Measurements from ENCODE around the gene PTPRR.

The PTPRR gene, protein sequence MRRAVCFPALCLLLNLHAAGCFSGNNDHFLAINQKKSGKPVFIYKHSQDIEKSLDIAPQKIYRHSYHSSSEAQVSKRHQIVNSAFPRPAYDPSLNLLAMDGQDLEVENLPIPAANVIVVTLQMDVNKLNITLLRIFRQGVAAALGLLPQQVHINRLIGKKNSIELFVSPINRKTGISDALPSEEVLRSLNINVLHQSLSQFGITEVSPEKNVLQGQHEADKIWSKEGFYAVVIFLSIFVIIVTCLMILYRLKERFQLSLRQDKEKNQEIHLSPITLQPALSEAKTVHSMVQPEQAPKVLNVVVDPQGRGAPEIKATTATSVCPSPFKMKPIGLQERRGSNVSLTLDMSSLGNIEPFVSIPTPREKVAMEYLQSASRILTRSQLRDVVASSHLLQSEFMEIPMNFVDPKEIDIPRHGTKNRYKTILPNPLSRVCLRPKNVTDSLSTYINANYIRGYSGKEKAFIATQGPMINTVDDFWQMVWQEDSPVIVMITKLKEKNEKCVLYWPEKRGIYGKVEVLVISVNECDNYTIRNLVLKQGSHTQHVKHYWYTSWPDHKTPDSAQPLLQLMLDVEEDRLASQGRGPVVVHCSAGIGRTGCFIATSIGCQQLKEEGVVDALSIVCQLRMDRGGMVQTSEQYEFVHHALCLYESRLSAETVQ

DNA sequence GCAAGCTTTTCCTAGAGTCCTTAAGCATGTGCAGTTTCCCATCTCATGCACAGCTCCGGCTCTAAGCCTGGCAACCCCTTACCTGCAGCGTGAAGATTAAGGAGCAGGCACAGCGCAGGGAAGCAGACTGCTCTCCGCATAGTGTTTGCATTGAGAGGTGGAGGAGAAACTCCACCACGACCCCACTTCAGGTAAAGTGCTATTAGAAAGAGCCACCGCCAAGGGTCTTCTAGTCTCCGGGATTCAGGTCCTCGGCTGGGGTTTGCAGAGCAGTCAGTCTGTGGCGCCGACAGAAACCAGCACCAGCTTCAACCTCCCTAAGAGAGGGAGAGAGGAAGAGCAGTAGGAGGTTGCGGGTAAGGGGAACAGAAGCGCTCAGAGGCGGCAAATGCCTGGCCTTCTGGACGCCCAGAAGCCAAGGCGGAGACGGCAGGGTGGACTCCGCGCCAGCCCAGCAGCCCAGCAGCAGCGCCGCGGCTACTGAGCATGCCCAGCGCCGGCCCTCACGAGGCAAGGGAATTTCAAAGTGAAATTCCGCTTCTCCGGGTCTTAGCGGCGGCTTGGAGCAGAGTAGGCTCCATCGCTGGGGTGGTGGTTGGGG lies at the start of gene PTPRR:
PTPRR (minus strand) TSS at position 488 of the 601 bp plus-strand sequence; CDS start at position 140, 348 bp downstream.
- DNase-seq (ENCODE audit: low spot score), result peak; percentile 83

DNA sequence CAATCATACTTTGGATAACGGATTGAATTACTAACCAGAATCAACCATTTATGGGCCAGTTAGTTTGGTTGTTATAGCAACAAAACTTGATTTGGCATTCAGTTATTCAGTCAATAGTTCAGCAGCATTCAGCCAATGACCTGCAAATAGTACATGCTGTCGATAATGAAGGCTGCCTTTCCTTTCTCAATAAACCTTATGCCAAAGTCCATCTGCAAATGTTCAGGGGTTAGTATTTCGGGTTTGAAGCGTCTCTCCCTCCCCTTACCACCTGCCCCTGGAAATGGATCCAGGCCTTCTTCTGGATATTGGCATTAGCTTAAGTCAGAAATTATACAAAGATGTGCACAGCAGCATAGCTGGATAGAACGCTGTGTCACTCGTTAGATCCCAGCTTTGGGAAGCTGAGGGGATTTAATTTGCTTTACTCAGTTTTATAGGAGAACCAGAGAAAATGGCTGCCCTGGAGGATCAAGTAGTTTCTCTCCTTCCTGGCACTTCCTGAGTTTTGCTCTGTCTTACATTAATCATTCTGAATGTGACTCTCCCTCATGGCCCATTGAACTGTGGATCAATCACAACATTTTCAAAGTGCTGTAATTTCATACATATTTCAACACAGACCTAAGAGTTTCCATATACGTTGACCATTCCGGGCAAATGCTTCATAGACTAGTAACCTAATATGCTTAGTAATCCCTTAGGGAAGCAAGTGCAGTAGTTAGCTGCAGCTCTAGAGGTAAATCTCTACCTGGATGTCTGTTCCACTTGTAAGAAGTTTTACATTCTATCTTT lies 46.7 kb upstream of the PTPRR start:
- DNase-seq (ENCODE audit: low spot score), result no peak

DNA sequence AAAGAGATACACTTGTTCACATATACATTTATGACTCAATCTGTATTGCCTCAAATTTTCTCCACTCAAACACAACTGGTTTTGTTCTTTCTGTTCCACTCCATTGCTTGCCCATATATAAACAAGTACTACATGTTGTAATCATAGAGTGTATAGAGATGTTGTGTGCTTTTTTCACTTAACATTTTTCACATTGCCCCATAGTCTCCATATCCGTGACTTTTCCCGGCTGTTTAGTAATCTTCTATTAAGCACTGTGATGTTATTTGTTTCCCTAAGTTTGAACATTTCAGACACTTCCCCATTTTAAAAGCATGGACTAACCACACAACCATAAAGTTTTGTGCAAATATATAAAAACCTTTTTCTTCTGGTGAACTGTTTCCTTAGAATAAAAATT lies 45.5 kb upstream of the PTPRR start:
- DNase-seq (ENCODE audit: low spot score), result no peak

DNA sequence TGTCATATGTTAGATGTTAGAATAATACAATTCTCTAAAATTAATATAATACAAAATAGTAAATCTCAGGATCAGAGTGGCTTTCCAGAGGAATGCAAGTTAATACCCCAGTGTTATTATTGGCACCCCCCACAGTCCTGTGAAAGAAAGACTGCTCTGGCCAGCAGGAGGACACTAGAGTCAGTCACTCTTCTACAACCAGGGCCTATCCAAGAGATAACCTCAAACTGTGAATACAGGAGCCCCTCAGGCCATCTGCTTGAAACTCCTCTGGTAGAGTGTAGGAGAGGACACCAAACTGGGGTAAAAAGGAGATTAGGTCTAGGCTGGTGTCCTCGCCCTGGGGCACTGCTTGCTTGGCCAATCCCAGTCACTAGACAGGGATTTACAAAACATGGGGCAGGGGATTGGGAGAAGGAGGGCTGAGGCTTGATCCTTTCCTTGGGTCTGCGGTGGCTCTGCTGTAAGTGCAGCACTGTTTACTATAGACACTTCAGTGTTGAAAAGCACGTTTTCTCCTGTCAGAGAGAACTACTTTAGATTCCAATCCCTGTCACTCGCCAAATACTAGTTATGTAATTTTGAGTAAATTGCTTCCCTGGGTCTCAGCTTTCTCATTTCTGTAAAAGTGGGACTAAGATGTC lies 44.5 kb upstream of the PTPRR start:
- no peak for DNase-seq (ENCODE audit: low spot score)

DNA sequence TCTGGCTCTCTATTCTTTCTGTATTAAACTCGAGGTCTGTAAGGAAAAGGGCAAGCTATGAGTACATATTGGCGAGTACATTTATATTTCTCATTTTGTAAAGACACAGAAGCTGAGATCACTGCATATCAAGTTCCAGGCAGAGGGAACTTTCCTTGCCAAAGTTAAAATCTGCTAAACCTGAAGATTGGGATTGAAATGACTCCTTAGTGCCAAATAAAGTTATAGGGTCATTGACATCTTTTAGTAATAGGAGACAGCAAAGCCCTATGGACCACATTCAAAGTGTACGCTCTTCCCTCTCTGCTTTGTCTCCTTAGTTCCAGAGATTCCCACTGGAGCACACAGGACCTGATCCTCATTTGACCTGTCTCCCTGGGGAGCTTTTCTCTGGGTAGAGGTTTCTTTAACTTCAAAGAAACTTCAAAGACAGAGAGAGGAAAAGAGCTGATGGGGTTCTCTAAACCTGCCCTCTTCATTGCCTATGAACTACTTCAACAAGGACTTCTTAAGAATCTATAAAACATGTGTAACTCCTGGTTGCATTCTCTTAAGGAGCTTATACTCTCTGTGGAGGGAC lies 42.6 kb upstream of the PTPRR start:
- DNase-seq (ENCODE audit: low spot score), result no peak

DNA sequence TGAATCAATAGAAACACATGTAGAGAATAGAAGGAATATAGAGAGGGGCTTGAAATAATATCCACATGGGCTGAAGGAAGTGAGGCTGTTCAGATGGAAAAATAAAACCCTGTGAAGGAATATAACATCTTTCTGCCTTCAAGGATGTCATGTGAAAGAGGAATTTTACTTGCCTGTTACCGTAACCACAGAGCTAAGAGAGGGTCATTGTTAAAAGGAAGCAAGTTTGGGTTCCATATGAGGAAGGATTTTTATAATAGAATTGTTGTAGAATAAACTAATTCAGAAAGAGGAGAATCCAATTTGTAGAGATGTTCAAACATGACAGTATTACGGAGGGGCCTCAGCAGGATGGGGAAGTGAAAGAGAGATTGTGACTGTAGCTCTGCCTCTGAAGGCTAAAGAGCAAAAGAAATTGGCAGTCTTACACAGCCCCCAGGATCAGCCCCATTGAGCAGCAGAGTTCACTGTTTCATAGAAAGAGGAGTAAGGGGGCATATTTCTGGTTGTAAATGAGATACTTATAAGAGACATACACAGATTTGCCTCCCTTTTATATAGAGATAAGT lies 41.8 kb upstream of the PTPRR start:
- DNase-seq (ENCODE audit: low spot score), result no peak

DNA sequence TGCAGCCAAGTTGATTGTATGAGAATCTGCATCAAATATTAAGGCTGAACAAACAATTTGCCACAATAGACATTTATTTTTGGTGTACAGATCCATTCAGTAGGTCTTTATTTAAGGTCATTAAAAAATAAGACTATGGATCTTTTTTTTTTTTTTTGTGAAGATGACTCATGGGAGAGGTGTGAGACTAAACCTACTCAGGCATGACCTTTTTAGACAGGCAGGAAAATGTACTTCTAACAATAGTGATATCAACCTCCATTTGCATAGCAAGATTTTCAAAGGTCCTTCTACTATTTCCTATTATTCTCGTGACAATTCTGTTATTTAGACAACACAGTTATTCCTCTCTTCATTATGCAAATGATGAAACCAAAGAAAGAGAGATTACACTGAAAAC lies 39.9 kb upstream of the PTPRR start:
- no peak for DNase-seq (ENCODE audit: low spot score)

DNA sequence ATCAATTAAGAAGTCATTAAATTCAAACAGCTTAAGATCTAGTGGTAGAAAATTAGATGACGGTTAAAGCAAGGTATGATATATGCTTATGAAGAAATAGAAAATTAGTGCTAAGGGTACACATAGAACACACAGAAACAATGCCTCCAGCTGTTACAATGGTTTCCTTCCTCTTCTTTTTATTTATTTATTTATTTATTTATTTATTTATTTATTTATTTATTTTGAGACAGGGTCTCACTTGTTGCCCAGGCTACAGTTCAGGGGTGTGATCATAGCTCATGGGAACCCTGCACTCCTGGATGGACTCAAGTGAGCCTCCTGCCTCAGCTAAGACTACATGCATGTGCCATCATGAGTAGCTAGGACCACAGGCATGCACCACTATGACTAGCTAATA lies 34.9 kb upstream of the PTPRR start:
- DNase-seq (ENCODE audit: low spot score), result no peak

DNA sequence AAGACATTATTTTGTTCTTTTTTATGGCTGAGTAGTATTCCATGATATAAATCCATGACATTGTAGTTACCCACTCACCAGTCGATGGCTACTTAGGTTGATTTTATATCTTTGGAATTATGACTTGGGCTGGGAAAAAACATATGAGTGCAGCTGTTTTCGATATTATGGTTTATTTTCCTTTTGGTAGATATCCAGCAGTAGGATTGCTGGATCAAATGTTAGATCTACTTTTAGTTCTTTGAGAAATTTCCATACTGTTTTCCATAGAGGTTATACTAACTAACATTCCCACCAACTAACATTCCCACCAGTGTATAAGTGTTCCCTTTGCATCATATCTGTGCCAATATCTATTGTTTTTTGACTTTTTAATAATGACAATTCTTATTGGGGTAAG lies 29.9 kb upstream of the PTPRR start:
- DNase-seq (ENCODE audit: low spot score), result no peak

DNA sequence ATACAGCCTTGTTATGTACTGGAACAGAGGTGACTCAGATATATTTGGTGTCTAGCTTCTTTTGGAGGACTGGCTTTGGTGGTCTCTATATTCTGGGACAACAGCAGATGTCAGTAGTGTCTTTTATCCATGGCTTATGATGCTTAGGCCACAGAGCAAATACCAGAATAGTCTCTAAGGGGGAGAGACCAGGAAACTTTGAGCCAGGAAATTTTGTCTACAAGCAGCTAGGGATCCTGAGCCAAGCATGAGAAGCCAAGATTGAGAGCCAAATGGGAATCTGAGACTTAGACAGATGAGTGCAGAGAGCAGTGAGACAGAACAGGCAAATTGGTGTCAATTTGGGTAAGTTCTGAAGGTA lies 28.4 kb upstream of the PTPRR start:
- DNase-seq (ENCODE audit: low spot score), result peak; percentile 9

DNA sequence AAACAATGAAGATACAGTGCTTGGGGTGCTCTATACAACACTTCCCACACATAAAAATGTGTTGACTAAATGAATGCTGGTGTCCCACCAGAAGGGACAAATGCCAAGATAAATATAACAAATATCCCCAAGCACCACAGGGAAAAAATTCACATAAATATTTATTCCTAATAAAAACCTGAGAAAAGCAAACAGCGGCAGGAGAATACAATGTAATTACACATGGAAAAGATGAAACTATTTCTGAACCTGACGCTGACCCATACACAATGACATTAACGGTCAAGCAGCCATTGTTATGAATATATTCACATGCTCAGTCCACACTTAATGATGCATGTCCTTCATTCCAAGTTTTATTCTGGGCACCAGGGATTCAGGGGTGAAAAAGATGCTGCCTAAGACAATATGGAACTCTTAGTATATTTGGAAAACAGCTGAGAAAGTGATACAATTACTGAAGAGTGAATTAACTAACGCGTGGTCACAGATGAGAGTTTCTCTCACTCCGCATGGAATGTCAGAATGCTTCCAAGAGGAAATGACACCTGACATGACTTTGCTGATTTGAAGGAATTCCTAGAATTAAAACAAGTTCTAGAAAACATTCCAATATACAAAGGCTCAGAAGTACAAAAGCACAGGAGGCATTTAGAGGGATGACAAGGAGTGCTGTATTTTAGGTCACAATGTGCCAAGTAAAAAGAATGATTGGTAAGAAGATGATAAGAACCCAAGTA lies 27.9 kb upstream of the PTPRR start:
- DNase-seq (ENCODE audit: low spot score), result no peak

DNA sequence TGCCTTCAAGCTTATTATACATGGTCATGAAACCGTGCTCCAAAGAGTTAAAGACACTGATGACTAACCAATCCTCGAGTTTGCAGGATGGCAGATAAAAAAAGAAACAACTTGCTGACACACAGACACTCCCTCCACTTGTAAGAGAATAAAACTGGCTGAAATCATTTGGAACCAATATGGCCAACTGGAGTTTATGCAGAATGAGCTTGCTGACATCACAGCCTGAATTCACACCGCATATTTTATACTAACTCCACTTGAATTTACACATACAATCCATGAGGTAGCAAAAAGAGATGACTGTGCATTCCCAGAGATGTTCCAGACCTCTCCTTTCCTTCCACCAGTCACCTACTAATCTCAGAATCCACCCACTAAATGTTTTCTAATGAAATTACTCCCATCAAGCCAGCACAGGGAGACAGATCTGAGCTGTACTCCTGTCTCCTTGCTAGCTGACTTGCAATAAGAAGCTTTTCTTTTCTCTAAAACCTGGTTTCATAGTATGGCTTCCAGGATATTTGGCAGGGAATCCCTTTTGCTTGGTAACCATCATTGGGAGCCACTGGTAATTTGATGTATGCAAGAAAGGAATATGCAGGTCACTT lies 15.8 kb upstream of the PTPRR start:
- DNase-seq (ENCODE audit: low spot score), result no peak

DNA sequence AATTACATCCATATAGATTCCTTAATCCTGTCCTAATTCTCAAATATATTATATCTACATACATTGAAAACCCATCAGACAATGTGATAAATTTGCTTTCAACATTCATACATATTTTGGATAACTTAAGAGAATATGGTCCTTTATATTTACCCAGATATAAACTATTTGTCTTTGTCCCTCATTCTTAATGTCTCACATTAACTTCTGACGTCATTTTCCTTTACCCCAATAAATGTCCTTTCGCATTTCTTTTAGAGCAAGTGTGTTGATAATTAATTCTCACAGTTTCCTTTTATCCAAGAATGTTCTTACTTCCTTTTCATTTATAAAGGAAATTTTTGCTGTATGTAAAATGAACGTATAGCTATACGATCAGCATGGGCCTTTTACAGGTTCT lies 12.6 kb upstream of the PTPRR start:
- DNase-seq (ENCODE audit: low spot score), result no peak

DNA sequence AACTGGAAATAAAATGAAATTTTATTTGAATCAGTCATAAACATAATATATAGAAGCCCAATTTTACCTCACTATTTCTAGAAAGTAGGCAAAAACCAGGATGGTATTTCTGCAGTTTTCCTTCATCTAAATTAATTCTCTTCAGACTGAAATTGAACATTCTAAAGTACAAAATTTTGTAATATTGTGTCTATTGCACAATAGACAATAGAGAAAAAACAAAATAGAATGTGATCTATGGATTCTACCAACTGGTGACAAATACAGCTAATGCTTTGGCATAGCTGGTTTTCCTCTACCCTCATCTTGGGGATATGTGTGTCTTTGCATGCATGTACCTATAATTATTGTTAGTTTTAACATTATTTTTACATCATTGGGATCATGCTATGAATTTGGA lies 8.5 kb upstream of the PTPRR start:
- no peak for DNase-seq (ENCODE audit: low spot score)

DNA sequence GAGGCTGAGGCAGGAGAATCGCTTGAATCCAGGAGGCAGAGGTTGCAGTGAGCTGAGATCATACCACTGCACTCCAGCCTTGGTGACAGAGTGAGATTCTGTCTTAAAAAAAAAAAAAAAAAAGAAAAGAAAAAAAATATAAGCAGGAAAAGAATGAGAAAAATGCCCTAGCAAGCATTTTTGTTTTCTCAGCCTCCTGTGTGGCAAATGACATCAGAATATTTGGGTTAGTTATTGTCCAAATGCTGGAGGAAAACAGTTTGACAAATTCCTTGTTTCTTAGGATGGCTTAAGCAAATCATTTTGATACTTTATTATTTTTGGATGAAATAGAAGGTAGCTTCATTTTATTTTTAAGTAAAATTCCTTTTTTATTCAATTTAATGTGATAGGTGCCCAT lies 7.5 kb upstream of the PTPRR start:
- no peak for DNase-seq (ENCODE audit: low spot score)

DNA sequence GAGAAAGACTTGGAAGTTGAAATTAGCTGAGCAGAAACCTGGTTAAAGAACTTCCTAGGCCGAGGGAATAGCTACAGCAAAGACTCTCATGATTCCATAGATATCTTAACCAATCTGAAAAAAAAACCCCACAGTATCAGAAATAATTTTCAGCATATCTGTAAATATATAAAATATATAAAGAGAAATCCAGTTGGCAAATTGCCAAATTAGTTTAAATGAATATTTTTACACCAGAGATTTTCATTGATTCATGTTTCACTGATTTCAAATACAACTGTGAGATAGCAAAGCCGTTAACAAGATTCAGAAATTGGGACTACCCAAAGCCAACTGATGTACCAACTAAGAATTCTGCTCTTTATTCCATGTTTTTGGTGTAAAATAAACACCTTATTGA lies 6.8 kb upstream of the PTPRR start:
- no peak for DNase-seq (ENCODE audit: low spot score)

DNA sequence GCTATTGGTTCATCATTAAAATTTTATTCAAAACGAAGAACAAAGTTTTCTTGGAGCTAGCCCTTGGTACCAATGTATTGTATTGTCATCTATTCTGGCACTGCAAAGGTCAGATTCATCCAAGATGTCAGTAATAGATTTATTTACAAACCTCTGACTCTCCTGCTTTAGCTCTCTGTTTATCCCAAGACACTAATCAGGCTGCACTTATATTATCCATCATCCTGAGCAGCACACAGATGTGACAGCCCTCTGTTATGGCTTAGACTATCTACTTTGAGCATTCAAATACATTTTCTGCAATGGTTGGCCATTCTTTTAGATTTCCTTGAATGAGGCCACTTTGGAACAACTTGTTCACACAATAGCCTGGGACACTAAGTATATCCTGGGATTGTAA lies 5.0 kb upstream of the PTPRR start:
- no peak for DNase-seq (ENCODE audit: low spot score)

DNA sequence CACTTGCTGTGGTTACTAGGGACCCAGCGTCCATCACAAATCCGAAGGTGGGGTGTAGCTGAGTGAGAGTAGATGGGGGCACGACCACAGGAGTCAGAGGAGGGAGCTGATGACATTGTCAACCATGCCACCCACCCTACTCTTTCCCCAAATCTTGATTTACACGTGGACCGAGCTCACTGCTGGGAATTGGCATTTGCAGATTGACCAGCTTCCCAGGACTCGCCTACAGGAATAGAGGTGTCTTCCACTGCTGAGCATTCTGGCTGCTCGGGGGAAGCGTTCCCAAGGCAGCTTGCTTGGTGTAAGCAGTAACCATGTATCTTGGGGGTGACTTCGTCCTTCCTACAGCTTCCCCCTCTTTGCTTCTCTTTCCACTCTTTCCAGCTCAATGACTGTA lies 353 bp upstream of the PTPRR start:
- peak; percentile 65 for DNase-seq (ENCODE audit: low spot score)

DNA sequence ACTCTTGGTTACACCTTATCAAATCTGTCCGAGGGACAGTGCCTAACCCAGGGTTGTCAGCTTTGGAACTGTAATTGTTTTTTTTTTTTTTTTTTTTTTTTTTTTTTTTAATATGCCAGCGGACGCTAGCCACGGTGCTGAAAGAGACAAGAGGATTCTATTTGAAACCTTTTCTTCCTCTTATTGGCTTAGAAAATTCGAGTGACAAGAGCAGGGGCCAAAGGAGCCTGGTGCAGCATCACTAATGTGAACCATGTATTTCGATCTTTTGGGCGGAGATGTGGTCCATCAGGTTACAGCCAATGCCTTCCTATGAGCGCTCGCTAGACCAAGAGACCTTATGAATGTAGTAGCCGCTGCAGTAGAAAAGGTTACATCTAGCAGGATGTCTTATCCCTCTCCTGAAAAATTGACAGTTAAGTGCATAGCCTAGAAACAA lies 922 bp downstream of the PTPRR start:
- DNase-seq (ENCODE audit: low spot score), result peak; percentile 91

DNA sequence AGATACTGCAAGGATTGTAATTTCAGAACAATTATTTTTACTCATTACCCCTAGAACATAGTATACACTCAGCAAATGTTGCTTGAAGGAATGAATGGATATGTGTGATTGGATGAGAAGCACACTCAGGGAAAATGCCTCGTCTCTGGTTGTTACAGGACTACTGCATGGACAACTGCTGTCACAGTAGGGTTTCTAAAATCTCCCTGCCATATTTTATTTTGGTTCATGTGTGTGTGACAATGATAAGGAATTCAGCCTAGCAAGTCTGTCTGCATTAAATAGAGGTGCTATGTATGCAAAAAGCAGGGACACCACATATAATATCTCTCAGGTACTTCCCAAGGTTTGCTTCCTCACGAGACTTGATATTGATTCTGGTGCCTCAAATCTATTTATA lies 1.4 kb downstream of the PTPRR start:
- peak; percentile 83 for DNase-seq (ENCODE audit: low spot score)
